DOHH2 (cell line): ENCODE measurements around the gene LSP1.

Experiments used
- H3F3A ChIP-seq: fragments of 200-600 bp; sonication (generic), shearing (Covaris generic); 2 replicates; pipeline ENCODE4 v1.6.0; 2016; ENCODE audit warnings: antibody characterized with exemption, mild to moderate bottlenecking; ENCODE audit not compliant: control insufficient read depth, insufficient read depth
- H3K27ac ChIP-seq: fragments of 200-600 bp; sonication (generic); 2 replicates; pipeline ENCODE4 v1.5.1; 2014; ENCODE audit warnings: low read depth, mild to moderate bottlenecking, low read length, moderate library complexity
- H3K27me3 ChIP-seq: fragments of 200-600 bp; sonication (generic); 2 replicates; pipeline ENCODE4 v1.6.1; 2014; ENCODE audit warnings: mild to moderate bottlenecking, low read length, mixed read lengths; ENCODE audit not compliant: control insufficient read depth
- H3K36me3 ChIP-seq: fragments of 200-600 bp; sonication (generic); 2 replicates; pipeline ENCODE4 v1.6.1; 2014; ENCODE audit warnings: mild to moderate bottlenecking, low read length, moderate library complexity, mixed read lengths; ENCODE audit not compliant: control insufficient read depth
- H3K4me1 ChIP-seq: fragments of 200-600 bp; sonication (generic); 2 replicates; pipeline ENCODE4 v1.6.1; 2014; ENCODE audit warnings: mild to moderate bottlenecking, low read length, mixed read lengths; ENCODE audit not compliant: control insufficient read depth
- H3K4me2 ChIP-seq: fragments of 200-600 bp; sonication (generic); 2 replicates; pipeline ENCODE4 v1.6.0; 2014; ENCODE audit warnings: mild to moderate bottlenecking, low read length, moderate library complexity
- H3K4me3 ChIP-seq: fragments of 200-600 bp; sonication (generic); 2 replicates; pipeline ENCODE4 v1.5.1; 2014; ENCODE audit warnings: mild to moderate bottlenecking, low read length, mixed read lengths
- H3K79me2 ChIP-seq: fragments of 200-600 bp; sonication (generic); 2 replicates; pipeline ENCODE4 v1.6.1; 2014; ENCODE audit warnings: mild to moderate bottlenecking, low read length, mixed read lengths; ENCODE audit not compliant: control insufficient read depth
- H3K9me2 ChIP-seq: fragments of 200-600 bp; sonication (generic); replicated peaks from 2 replicates; pipeline ENCODE4 v1.6.1; 2014; ENCODE audit warnings: mild to moderate bottlenecking, low read length, mixed read lengths; ENCODE audit not compliant: control insufficient read depth
- H3K9me3 ChIP-seq: fragments of 200-600 bp; sonication (generic); 2 replicates; pipeline ENCODE4 v1.6.1; 2014; ENCODE audit warnings: antibody characterized with exemption, low read length, mixed read lengths; ENCODE audit not compliant: control insufficient read depth, insufficient read depth
- H4K20me1 ChIP-seq: fragments of 200-600 bp; sonication (generic); 2 replicates; pipeline ENCODE4 v1.6.0; 2014; ENCODE audit warnings: low read depth, mild to moderate bottlenecking, antibody characterized with exemption, low read length, moderate library complexity; ENCODE audit not compliant: control insufficient read depth, insufficient read depth
- EZH2phosphoT487 ChIP-seq: fragments of 200-600 bp; sonication (generic); IDR thresholded peaks from 2 replicates; pipeline ENCODE4 v1.6.1; 2017; ENCODE audit warnings: borderline replicate concordance, mild to moderate bottlenecking, antibody characterized with exemption, low read length, moderate library complexity, mixed read lengths
- TF ChIP-seq, protein P1 (sequence below): fragments of 200-600 bp; sonication (generic); IDR thresholded peaks from one replicate; pipeline ENCODE4 v1.5.1; 2014; ENCODE audit warnings: antibody characterized with exemption, mild to moderate bottlenecking, low read depth, low read length; ENCODE audit not compliant: poor library complexity, severe bottlenecking

The LSP1 gene

DNA sequence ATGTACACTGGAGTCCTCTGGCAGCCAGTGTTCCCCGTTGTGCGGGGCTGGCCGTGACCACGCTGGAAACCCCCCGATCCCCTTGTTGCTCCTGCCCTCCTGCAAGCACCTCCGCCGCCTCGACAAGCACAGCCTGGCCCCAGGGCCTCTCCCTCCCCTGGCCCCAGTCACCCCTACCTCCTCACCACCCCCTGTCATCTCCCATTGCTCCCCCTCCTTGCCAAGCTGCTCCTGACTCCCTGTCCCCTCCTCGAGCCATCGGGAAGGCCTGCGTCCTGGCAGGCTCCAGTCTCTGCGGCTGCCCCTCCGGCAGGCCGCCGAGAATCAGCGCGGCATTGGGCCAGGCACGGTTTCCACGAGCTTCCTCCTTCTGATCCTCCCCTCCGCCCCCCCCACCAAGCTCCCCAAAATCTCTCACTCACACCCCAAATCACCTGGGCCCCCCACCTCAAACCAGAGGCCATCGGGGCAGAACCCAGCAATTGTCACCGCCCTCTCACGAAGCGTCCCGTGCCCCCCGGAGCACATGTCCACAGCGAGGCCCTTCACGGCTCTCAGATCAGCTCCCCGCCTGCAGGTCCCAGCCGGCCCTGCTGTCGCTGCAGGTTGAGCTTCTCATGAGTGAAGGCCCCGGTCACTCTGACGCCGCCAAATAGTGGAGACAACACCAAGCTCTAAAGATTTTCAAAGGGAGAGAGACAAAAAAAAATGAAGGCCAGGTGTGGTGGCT lies 5.7 kb upstream of the LSP1 start:
- H3K4me1 ChIP-seq: peaks cover 52% of the 10 kb centered on the region
- H3K27ac ChIP-seq: no peak overlapping the region
- peaks cover 9% of the 10 kb centered on the region; the same call in 1 of the 2 replicates for H3K27me3 ChIP-seq

DNA sequence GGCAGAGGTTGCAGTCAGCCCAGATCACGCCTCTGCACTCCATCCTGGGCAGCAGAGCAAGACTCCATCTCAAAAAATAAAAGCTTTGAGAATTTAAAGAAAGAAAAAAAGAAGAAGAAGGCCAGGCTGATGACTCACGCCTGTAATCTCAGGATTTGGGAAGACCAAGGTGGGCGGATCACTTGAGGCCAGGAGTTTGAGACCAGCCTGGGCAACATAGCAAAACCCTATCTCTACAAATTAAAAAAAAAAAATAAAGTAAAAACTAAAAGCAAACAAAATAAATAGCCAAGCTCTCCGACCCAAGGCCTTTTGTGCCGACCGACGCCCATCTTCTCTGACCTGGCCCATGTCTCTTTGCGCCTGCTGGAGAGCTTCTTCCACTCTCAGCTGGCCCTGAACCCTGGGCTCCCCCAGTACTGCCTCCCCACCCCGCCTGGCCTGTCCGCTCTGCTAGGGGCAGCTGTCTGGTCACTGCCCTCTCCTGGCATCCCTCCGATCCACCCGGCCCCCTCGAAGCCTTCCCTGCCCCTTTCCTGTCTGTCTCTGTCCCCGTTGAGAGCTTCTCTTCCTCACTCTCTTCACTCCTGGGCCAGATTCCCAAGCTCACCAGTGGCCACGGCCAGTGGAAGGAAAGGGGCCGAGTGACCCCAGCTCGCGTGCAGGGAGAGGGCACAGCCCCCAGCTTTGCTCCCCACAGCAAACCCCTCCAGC lies 4.8 kb upstream of the LSP1 start:
- Histone ChIP-seq H3K79me2 (peaks cover 12% of the 10 kb centered on the region), H3K9me2 (no peaks in the 10 kb centered on the region), H3K9me3 (no peaks in the 10 kb centered on the region), H3F3A (peaks cover 5% of the 10 kb centered on the region; the same call in 1 of the 2 replicates), H3K27me3 (peaks cover 9% of the 10 kb centered on the region; the same call in 1 of the 2 replicates), H3K36me3 (peaks cover 2% of the 10 kb centered on the region), H3K4me3 (no peak overlapping the region), H3K27ac (no peak overlapping the region), H3K4me1 (peaks cover 59% of the 10 kb centered on the region), H4K20me1 (no peaks in the 10 kb centered on the region), H3K4me2 (no peak overlapping the region)
- no peak for TF ChIP-seq EZH2phosphoT487
- TF ChIP-seq, protein P1, sequence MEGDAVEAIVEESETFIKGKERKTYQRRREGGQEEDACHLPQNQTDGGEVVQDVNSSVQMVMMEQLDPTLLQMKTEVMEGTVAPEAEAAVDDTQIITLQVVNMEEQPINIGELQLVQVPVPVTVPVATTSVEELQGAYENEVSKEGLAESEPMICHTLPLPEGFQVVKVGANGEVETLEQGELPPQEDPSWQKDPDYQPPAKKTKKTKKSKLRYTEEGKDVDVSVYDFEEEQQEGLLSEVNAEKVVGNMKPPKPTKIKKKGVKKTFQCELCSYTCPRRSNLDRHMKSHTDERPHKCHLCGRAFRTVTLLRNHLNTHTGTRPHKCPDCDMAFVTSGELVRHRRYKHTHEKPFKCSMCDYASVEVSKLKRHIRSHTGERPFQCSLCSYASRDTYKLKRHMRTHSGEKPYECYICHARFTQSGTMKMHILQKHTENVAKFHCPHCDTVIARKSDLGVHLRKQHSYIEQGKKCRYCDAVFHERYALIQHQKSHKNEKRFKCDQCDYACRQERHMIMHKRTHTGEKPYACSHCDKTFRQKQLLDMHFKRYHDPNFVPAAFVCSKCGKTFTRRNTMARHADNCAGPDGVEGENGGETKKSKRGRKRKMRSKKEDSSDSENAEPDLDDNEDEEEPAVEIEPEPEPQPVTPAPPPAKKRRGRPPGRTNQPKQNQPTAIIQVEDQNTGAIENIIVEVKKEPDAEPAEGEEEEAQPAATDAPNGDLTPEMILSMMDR: no peak

More for the DNA sequence above, 5.7 kb upstream of the LSP1 start:
- Histone ChIP-seq H3F3A (peaks cover 2% of the 10 kb centered on the region; the same call in 1 of the 2 replicates), H3K9me3 (no peaks in the 10 kb centered on the region), H3K4me3 (no peak overlapping the region), H3K36me3 (no peaks in the 10 kb centered on the region), H4K20me1 (no peaks in the 10 kb centered on the region), H3K9me2 (no peaks in the 10 kb centered on the region), H3K4me2 (no peak overlapping the region), H3K79me2 (peaks cover 6% of the 10 kb centered on the region)
- TF ChIP-seq EZH2phosphoT487: no peak
- TF ChIP-seq, protein P1: no peak

DNA sequence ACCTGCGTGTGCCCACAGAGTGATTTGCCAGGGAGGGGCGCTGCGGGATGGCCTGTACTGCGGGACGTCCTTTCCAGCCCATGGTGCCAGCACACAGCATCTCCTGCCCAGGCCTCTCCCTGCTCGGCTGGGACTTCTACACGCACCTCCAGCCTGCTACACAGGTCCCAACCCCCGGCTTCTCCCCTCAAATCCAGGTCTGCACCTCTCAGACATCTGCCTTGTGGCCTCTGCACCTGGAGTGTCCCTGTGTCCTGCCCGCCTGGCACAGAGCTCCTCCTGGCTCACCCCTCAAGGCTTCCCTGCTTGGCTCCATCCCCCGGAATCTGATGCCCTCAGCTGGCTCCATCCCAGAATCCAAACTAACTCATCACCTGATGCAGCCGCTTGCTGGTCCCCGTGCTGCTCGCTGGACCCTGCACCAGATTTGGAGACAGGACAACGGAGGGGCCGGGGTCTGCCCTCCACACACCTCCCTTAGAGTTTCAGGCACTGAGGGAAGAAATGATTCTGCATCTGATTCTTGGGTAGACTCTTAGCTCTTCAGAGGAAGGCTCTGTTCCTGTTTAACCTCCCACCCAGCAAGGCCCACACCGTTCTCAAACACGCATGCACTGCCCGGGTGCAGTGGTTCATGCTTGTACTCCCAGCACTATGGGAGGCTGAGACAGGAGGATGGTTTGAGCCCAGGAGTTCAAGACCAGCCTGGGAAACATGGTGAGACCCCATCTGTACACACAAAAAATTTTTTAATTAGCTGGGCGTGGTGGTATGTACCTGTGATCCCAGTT lies 4.0 kb upstream of the LSP1 start:
- H3K4me3 ChIP-seq: no peak overlapping the region
- no peak for TF ChIP-seq EZH2phosphoT487
- TF ChIP-seq, protein P1: no peak

More for the DNA sequence above, 4.0 kb upstream of the LSP1 start:
- Histone ChIP-seq H3F3A (peaks cover 2% of the 10 kb centered on the region; the same call in 1 of the 2 replicates), H3K9me2 (no peaks in the 10 kb centered on the region), H3K4me2 (no peak overlapping the region), H3K27me3 (peaks cover 9% of the 10 kb centered on the region; the same call in 1 of the 2 replicates), H3K4me1 (peaks cover 58% of the 10 kb centered on the region), H3K36me3 (peaks cover 9% of the 10 kb centered on the region), H3K27ac (no peak overlapping the region), H3K79me2 (peaks cover 20% of the 10 kb centered on the region), H3K9me3 (no peaks in the 10 kb centered on the region), H4K20me1 (no peaks in the 10 kb centered on the region)
